Panc1 (cell line): Measurements from ENCODE around the gene PTCD2. TPM values are rescaled to one million over a fixed set of nuclear protein-coding genes. Genes with fewer than 3 reads are reported as not detected.

Experiments
- ATAC-seq: fragments of 200-7000 bp; cut with Tn5 transposase; 2 replicates; pipeline ENCODE4 v1.9.1; 2020; ENCODE audit warnings: mild to moderate bottlenecking, moderate library complexity
- BruUV-seq: library from RNA; stranded (reverse); fragments of 400-500 nt; replicated peaks from 2 replicates; lab custom pipeline; 2021; lab: Mats Ljungman, UMichigan
- CTCF ChIA-PET: fragments of 300-600 bp; sonication (Branson Sonifier 250); formaldehyde crosslinking; loops from one replicate; lab custom pipeline; 2022; ENCODE audit warnings: antibody characterized with exemption; lab: Charles Lee
- POLR2A ChIA-PET: fragments of 300-600 bp; sonication (Branson Sonifier 250); formaldehyde crosslinking; loops from one replicate; lab custom pipeline; 2022; ENCODE audit warnings: antibody characterized with exemption; lab: Charles Lee
- DNase-seq: peaks from one replicate; pipeline ENCODE4 v3.0.0-alpha.2; 2010; ENCODE audit warnings: low read depth, low spot score
- H3K27ac ChIP-seq: 2 replicates; pipeline ENCODE4 v1.5.1; 2011; ENCODE audit warnings: mild to moderate bottlenecking, low read length, inconsistent platforms
- H3K27me3 ChIP-seq: fragments of 200-500 bp; sonication (Bioruptor generic); 2 replicates; pipeline ENCODE4 v1.6.0; 2014; ENCODE audit warnings: low read length, inconsistent platforms; ENCODE audit not compliant: control insufficient read depth, insufficient read depth
- H3K36me3 ChIP-seq: fragments of 200-500 bp; sonication (Bioruptor generic); 2 replicates; pipeline ENCODE4 v1.5.1; 2014; ENCODE audit warnings: inconsistent platforms, mild to moderate bottlenecking, low read length, moderate library complexity; ENCODE audit not compliant: control insufficient read depth, insufficient read depth
- H3K4me1 ChIP-seq: 2 replicates; pipeline ENCODE4 v1.5.1; 2011; ENCODE audit warnings: inconsistent platforms, mild to moderate bottlenecking, low read length, moderate library complexity; ENCODE audit not compliant: control insufficient read depth, insufficient read depth
- H3K4me3 ChIP-seq, 2 experiments: 2 replicates each; pipeline ENCODE4 v1.5.1; 2011 to 2012; ENCODE audit warnings: low read depth in 2 of 2, low read length in 2 of 2, mild to moderate bottlenecking in 2 of 2, inconsistent platforms in 1 of 2, moderate library complexity in 1 of 2
- H3K9me3 ChIP-seq: fragments of 200-500 bp; sonication (Bioruptor generic); 2 replicates; pipeline ENCODE4 v1.5.1; 2014; ENCODE audit warnings: low read depth, mild to moderate bottlenecking, inconsistent platforms, low read length, moderate library complexity; ENCODE audit not compliant: control insufficient read depth, insufficient read depth
- CTCF ChIP-seq: fragments of 450-650 bp; IDR thresholded peaks from 2 replicates; pipeline ENCODE4 v1.5.1; 2017; ENCODE audit warnings: mild to moderate bottlenecking
- POLR2AphosphoS5 ChIP-seq: IDR thresholded peaks from 2 replicates; pipeline ENCODE4 v1.6.1; 2012; ENCODE audit warnings: mild to moderate bottlenecking, low read depth, low read length, moderate library complexity
- REST ChIP-seq, 2 experiments: IDR thresholded peaks; 2 replicates each; pipeline ENCODE4 v1.6.1; 2011 to 2012; ENCODE audit warnings: low read depth in 2 of 2, control low read depth in 1 of 2, low read length in 1 of 2, mild to moderate bottlenecking in 1 of 2, moderate library complexity in 1 of 2; ENCODE audit not compliant: insufficient read depth in 1 of 2
- SIN3A ChIP-seq: IDR thresholded peaks from 2 replicates; pipeline ENCODE4 v1.6.1; 2012; ENCODE audit warnings: low read depth, mild to moderate bottlenecking, low read length, moderate library complexity, borderline replicate concordance; ENCODE audit not compliant: insufficient read depth
- TCF7L2 ChIP-seq: IDR thresholded peaks from 2 replicates; pipeline ENCODE4 v1.6.1; 2011; ENCODE audit warnings: mild to moderate bottlenecking, low read depth, low read length, inconsistent platforms
- in situ Hi-C: cut with HindIII; loops from 2 replicates; pipeline ENCODE4 v1.10.0; 2016; ENCODE audit warnings: low sequenced_read_pairs, low pct_unique_long_range_greater_than_20kb
- intact Hi-C: fragments of 100-400 bp; cut with micrococcal nuclease; formaldehyde crosslinking; loops from one replicate; pipeline ENCODE4 v1.10.0; 2022; ENCODE audit not compliant: unreplicated experiment
- total RNA-seq: library from RNA; stranded (reverse); gene quantifications from one replicate; pipeline ENCODE4 v1.2.1, GENCODE V29; 2021; ENCODE audit not compliant: unreplicated experiment

Gene PTCD2
- total RNA-seq, 1 experiment from 2014 or later: 13.0 TPM

GRCh38 chr5:72390836-72391235, 70.7 kb downstream of the PTCD2 start:
- TF ChIP-seq TCF7L2 (no peak), REST (IDR thresholded peaks at IDR 0.05; ENCODE audit: insufficient read depth in 1 of 2, low read depth in 2 of 2, low read length in 1 of 2) (no peak), CTCF (no peak)
- BruUV-seq: no TSS peak
- DNase-seq (no peak), ATAC-seq (no peak)
- intact Hi-C loops: no loop called here
- CTCF ChIA-PET: no interaction called here
- Histone ChIP-seq H3K9me3 (no peaks in the 10 kb centered on the region), H3K4me3 (no peak overlapping the region), H3K27ac (no peak overlapping the region), H3K27me3 (no peaks in the 10 kb centered on the region), H3K36me3 (no peaks in the 10 kb centered on the region), H3K4me1 (0 out of 2 replicates have a peak, but pooled peaks cover 2% of the 10 kb centered on the region)
- POLR2A ChIA-PET: no interaction called here
- in situ Hi-C loops: no loop called here

GRCh38 chr5:72392326-72392733, 72.2 kb downstream of the PTCD2 start:
- H3K36me3 ChIP-seq: no peaks in the 10 kb centered on the region
- intact Hi-C loops (no loop called here), in situ Hi-C loops (no loop called here)
- BruUV-seq: no TSS peak
- CTCF ChIA-PET: no interaction called here
- H3K27me3 ChIP-seq: no peaks in the 10 kb centered on the region
- H3K4me1 ChIP-seq: 0 out of 2 replicates have a peak, but pooled peaks cover 2% of the 10 kb centered on the region
- ATAC-seq (no peak), DNase-seq (no peak)
- TF ChIP-seq SIN3A: no peak
- TF ChIP-seq POLR2AphosphoS5: no peak
- no peak for TF ChIP-seq CTCF
- no peak for TF ChIP-seq REST (IDR thresholded peaks at IDR 0.05; ENCODE audit: insufficient read depth in 1 of 2, low read depth in 2 of 2, low read length in 1 of 2)
- POLR2A ChIA-PET: no interaction called here
- H3K27ac ChIP-seq: no peak overlapping the region
- H3K4me3 ChIP-seq: no peak overlapping the region
- H3K9me3 ChIP-seq: no peaks in the 10 kb centered on the region
